ENCODE results near the gene ELK4. TPM values are rescaled to one million over a fixed set of nuclear protein-coding genes. Genes with fewer than 3 reads are reported as not detected.

ELK4 gene
- total and polyA plus RNA-seq, 2 of the 13 experiments (the other 11 are each of a cell fraction or from before 2014, with no cell fraction given) = 8.3 to 13.1 TPM

GRCh38 chr1:205590777-205591513, 40.9 kb downstream of the ELK4 start:
- Histone ChIP-seq H3K9ac (ENCODE audit: insufficient read depth, low read depth, low read length) (no peak overlapping the region), H3K4me2 (ENCODE audit: low read depth, low read length) (peak overlapping the region; percentile 14; the same call in 1 of the 2 replicates), H3K36me3 (replicated peaks in 1 of 2; ENCODE audit: control insufficient read depth in 1 of 2, insufficient read depth in 2 of 2, low read length in 2 of 2) (0 out of 5 replicates have a peak, but pooled peaks cover 0 to 2% of the 10 kb centered on the region in 2 experiments), H2AFZ (ENCODE audit: low read length) (no peak overlapping the region), H3K4me3 (replicated peaks in 1 of 3; ENCODE audit: insufficient read depth in 1 of 3, low read depth in 2 of 3, low read length in 3 of 3) (no peak overlapping the region), H3K79me2 (ENCODE audit: insufficient read depth, low read length) (no peaks in the 10 kb centered on the region), H3K4me1 (ENCODE audit: insufficient read depth, low read length) (peaks cover 36% of the 10 kb centered on the region), H3K9me3 (ENCODE audit: low read length) (no peaks in the 10 kb centered on the region), H4K20me1 (ENCODE audit: insufficient read depth, low read length) (no peaks in the 10 kb centered on the region), H3K27me3 (ENCODE audit: control insufficient read depth in 1 of 2, insufficient read depth in 2 of 2, low read length in 2 of 2) (0 out of 5 replicates have a peak, but pooled peaks cover 0 to 7% of the 10 kb centered on the region in 2 experiments), H3K27ac (ENCODE audit: extremely low read length, insufficient read depth, low read length) (no peak overlapping the region)
- WGBS (ENCODE audit: low lambda C conversion rate) = 49% methylated on average over 9 of the region's 9 CpGs
- DNase-seq (ENCODE audit: low spot score) (no peak), ATAC-seq (no peak), FAIRE-seq (no peak)
- intact Hi-C loops (cut with micrococcal nuclease; ENCODE audit: unreplicated experiment) = no loop called here
- ChIA-PET CTCF (ENCODE audit: low intra/inter-chr PET ratio, low total read pairs) (interaction anchor here (1.4 to 5.1 kb wide), 3 partner anchors 41 to 120 kb away, joined by 7 to 99 read pairs (median 16); partner anchors contain the start of gene ELK4), POLR2A (interaction anchor here (1.3 to 2.9 kb wide), 5 partner anchors 10 to 158 kb away, joined by 4 to 63 read pairs (median 10); partner anchors contain the start of gene ELK4)
- TF ChIP-seq MYNN (CRISPR knock-in tag; IDR thresholded peaks at IDR 0.05; ENCODE audit: low read depth) (no peak), SNAPC2 (CRISPR knock-in tag; IDR thresholded peaks at IDR 0.05) (no peak), ELF1 (CRISPR knock-in tag; IDR thresholded peaks at IDR 0.05) (peak; percentile 55; the same call in 1 of the 2 replicates), MAFK (conservative IDR thresholded peaks at IDR 0.05 in 1 of 2, IDR thresholded peaks at IDR 0.05 in 1 of 2; ENCODE audit: low read length in 2 of 2) (no peak), ZNF562 (CRISPR knock-in tag; IDR thresholded peaks at IDR 0.05; ENCODE audit: borderline replicate concordance) (no peak), ZBTB10 (CRISPR knock-in tag; IDR thresholded peaks at IDR 0.05; ENCODE audit: borderline replicate concordance) (no peak), AHR (CRISPR knock-in tag; IDR thresholded peaks at IDR 0.05) (no peak), MAF1 (CRISPR knock-in tag; IDR thresholded peaks at IDR 0.05; ENCODE audit: borderline replicate concordance) (no peak), CCAR2 (optimal IDR thresholded peaks at IDR 0.05; ENCODE audit: low read depth, low read length) (no peak), GABPA (IDR thresholded peaks at IDR 0.05; ENCODE audit: low read depth, low read length) (no peak), GABPA (CRISPR knock-in tag; IDR thresholded peaks at IDR 0.05; ENCODE audit: low read depth) (0 out of 2 replicates have a peak, but pooled peaks have one; percentile 11), SPEN (CRISPR knock-in tag; IDR thresholded peaks at IDR 0.05; ENCODE audit: low read depth) (no peak)
- TF ChIP-seq, protein P1, sequence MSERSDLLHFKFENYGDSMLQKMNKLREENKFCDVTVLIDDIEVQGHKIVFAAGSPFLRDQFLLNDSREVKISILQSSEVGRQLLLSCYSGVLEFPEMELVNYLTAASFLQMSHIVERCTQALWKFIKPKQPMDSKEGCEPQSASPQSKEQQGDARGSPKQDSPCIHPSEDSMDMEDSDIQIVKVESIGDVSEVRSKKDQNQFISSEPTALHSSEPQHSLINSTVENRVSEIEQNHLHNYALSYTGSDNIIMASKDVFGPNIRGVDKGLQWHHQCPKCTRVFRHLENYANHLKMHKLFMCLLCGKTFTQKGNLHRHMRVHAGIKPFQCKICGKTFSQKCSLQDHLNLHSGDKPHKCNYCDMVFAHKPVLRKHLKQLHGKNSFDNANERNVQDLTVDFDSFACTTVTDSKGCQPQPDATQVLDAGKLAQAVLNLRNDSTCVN (CRISPR knock-in tag; IDR thresholded peaks at IDR 0.05; ENCODE audit: borderline replicate concordance) = no peak
- TF ChIP-seq, protein P2, sequence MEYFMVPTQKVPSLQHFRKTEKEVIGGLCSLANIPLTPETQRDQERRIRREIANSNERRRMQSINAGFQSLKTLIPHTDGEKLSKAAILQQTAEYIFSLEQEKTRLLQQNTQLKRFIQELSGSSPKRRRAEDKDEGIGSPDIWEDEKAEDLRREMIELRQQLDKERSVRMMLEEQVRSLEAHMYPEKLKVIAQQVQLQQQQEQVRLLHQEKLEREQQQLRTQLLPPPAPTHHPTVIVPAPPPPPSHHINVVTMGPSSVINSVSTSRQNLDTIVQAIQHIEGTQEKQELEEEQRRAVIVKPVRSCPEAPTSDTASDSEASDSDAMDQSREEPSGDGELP (IDR thresholded peaks at IDR 0.05; ENCODE audit: borderline replicate concordance, low read depth) = no peak
- TF ChIP-seq, protein P3, sequence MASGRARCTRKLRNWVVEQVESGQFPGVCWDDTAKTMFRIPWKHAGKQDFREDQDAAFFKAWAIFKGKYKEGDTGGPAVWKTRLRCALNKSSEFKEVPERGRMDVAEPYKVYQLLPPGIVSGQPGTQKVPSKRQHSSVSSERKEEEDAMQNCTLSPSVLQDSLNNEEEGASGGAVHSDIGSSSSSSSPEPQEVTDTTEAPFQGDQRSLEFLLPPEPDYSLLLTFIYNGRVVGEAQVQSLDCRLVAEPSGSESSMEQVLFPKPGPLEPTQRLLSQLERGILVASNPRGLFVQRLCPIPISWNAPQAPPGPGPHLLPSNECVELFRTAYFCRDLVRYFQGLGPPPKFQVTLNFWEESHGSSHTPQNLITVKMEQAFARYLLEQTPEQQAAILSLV (CRISPR knock-in tag; IDR thresholded peaks at IDR 0.05; ENCODE audit: borderline replicate concordance) = no peak
- TF ChIP-seq, protein P4, sequence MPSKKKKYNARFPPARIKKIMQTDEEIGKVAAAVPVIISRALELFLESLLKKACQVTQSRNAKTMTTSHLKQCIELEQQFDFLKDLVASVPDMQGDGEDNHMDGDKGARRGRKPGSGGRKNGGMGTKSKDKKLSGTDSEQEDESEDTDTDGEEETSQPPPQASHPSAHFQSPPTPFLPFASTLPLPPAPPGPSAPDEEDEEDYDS (CRISPR knock-in tag; IDR thresholded peaks at IDR 0.05) = no peak
- BruUV-seq (replicated peaks) = no TSS peak
- in situ Hi-C loops (cut with HindIII; ENCODE audit: extremely low pct_ligation_motif_present, low pct_unique_long_range_greater_than_20kb) = loop anchor here (5.0 kb wide), 3 partner anchors 41 to 126 kb away; partner anchors contain the start of gene ELK4
